OCI-LY3 (cell line): ENCODE measurements around the gene TTC39B.

Source experiments
- H2AFZ ChIP-seq: fragments of 200-600, 300-600 bp; shearing (Covaris generic); 2 replicates; pipeline ENCODE4 v1.6.0; 2014; ENCODE audit warnings: antibody characterized with exemption, low read depth, low read length
- H3K27ac ChIP-seq: fragments of 200-600, 300-600 bp; sonication (generic); 2 replicates; pipeline ENCODE4 v1.5.1; 2014; ENCODE audit warnings: mild to moderate bottlenecking, low read length, moderate library complexity, mixed read lengths
- H3K27me3 ChIP-seq: fragments of 200-600, 300-600 bp; sonication (generic); 2 replicates; pipeline ENCODE4 v1.6.1; 2014; ENCODE audit warnings: low read depth, low read length, mixed read lengths
- H3K36me3 ChIP-seq: fragments of 200-600, 300-600 bp; sonication (generic); replicated peaks from 2 replicates; pipeline ENCODE3; 2014; ENCODE audit warnings: low read depth, low read length, mixed read lengths
- H3K4me1 ChIP-seq: fragments of 300-600, 200-600 bp; sonication (generic); 2 replicates; pipeline ENCODE4 v1.6.1; 2014; ENCODE audit warnings: low read length, mixed read lengths
- H3K4me2 ChIP-seq: fragments of 200-600, 300-600 bp; sonication (generic); 2 replicates; pipeline ENCODE4 v1.6.1; 2014; ENCODE audit warnings: low read length, mixed read lengths
- H3K4me3 ChIP-seq: fragments of 300-600, 200-600 bp; sonication (generic); 2 replicates; pipeline ENCODE4 v1.5.1; 2014; ENCODE audit warnings: antibody characterized with exemption, mild to moderate bottlenecking, low read length, moderate library complexity
- H3K79me2 ChIP-seq: fragments of 300-600, 200-600 bp; shearing (Covaris generic); 2 replicates; pipeline ENCODE4 v1.6.1; 2014; ENCODE audit warnings: mild to moderate bottlenecking, low read length, mixed read lengths
- H3K9ac ChIP-seq: fragments of 300-600, 200-600 bp; shearing (Covaris generic); 2 replicates; pipeline ENCODE4 v1.6.0; 2014; ENCODE audit warnings: mild to moderate bottlenecking, low read length, moderate library complexity
- H3K9me3 ChIP-seq: fragments of 200-600, 300-600 bp; shearing (Covaris generic); 2 replicates; pipeline ENCODE4 v1.6.1; 2014; ENCODE audit warnings: low read length, mixed read lengths; ENCODE audit not compliant: insufficient read depth
- H4K20me1 ChIP-seq: fragments of 200-600, 300-600 bp; sonication (generic); 2 replicates; pipeline ENCODE4 v1.6.1; 2016; ENCODE audit warnings: low read length, mixed read lengths; ENCODE audit not compliant: insufficient read depth
- EZH2phosphoT487 ChIP-seq: fragments of 200-600 bp; shearing (Covaris generic); IDR thresholded peaks from 2 replicates; pipeline ENCODE4 v1.6.1; 2018; ENCODE audit warnings: antibody characterized with exemption, mixed run types, low read depth
- TF ChIP-seq, protein P1 (sequence below): fragments of 200-600, 300-600 bp; sonication (generic); IDR thresholded peaks from 2 replicates; pipeline ENCODE4 v1.5.1; 2014; ENCODE audit warnings: antibody characterized with exemption, low read length, low read depth

TTC39B gene

DNA sequence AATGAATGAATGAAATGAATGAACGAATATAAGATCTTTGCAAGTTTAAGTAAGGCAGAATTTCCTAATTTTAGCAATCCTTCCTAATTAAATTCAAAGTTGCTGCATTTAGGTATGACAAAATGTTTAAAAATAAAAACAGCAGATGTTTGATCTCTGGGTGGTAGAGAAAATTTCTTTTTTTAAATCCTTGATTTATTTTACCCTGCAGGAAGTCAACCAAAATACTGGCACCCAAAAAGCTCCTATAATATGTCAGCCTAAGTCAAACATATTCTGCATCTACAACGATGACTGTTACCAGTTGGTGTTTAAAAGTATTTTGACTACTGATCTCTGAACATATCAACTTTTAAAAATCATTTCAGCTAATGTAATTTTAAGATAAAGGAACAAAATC, 58.4 kb downstream of the TTC39B start:
- Histone ChIP-seq H2AFZ (no peak overlapping the region), H3K4me3 (no peak overlapping the region), H3K9me3 (no peaks in the 10 kb centered on the region), H3K79me2 (no peaks in the 10 kb centered on the region), H3K27ac (no peak overlapping the region), H3K4me1 (no peaks in the 10 kb centered on the region), H4K20me1 (no peaks in the 10 kb centered on the region), H3K36me3 (no peaks in the 10 kb centered on the region), H3K9ac (no peak overlapping the region), H3K4me2 (no peak overlapping the region), H3K27me3 (peaks cover 3% of the 10 kb centered on the region; the same call in 1 of the 2 replicates)
- TF ChIP-seq EZH2phosphoT487, result no peak

DNA sequence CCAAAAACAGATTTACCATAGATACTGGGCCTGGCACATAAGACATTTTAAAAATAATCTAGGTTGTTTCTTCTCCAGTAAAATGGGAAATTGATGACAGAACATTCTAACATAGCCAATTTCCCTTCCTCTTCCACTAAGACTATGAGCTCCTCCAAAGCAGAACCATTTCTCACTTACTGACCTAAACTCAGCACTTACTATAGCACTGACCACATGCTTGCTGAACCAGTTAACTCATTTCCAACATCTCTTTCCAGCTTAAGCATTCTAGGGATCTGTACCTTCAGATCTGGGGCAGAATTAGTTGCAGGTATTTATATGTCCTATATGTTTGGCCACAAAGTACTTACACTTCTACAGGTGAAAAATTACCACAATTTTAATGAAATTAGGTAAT, 58.9 kb downstream of the TTC39B start:
- no peaks in the 10 kb centered on the region for H4K20me1 ChIP-seq
- no peak overlapping the region for H3K9ac ChIP-seq
- peaks cover 3% of the 10 kb centered on the region; the same call in 1 of the 2 replicates for H3K27me3 ChIP-seq
- no peak overlapping the region for H2AFZ ChIP-seq
- H3K36me3 ChIP-seq, result no peaks in the 10 kb centered on the region
- TF ChIP-seq, protein P1, sequence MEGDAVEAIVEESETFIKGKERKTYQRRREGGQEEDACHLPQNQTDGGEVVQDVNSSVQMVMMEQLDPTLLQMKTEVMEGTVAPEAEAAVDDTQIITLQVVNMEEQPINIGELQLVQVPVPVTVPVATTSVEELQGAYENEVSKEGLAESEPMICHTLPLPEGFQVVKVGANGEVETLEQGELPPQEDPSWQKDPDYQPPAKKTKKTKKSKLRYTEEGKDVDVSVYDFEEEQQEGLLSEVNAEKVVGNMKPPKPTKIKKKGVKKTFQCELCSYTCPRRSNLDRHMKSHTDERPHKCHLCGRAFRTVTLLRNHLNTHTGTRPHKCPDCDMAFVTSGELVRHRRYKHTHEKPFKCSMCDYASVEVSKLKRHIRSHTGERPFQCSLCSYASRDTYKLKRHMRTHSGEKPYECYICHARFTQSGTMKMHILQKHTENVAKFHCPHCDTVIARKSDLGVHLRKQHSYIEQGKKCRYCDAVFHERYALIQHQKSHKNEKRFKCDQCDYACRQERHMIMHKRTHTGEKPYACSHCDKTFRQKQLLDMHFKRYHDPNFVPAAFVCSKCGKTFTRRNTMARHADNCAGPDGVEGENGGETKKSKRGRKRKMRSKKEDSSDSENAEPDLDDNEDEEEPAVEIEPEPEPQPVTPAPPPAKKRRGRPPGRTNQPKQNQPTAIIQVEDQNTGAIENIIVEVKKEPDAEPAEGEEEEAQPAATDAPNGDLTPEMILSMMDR, result no peak
- no peak for TF ChIP-seq EZH2phosphoT487
- H3K79me2 ChIP-seq, result no peaks in the 10 kb centered on the region
- H3K27ac ChIP-seq, result no peak overlapping the region
- no peak overlapping the region for H3K4me2 ChIP-seq
- no peaks in the 10 kb centered on the region for H3K9me3 ChIP-seq
- no peaks in the 10 kb centered on the region for H3K4me1 ChIP-seq
- no peak overlapping the region for H3K4me3 ChIP-seq

DNA sequence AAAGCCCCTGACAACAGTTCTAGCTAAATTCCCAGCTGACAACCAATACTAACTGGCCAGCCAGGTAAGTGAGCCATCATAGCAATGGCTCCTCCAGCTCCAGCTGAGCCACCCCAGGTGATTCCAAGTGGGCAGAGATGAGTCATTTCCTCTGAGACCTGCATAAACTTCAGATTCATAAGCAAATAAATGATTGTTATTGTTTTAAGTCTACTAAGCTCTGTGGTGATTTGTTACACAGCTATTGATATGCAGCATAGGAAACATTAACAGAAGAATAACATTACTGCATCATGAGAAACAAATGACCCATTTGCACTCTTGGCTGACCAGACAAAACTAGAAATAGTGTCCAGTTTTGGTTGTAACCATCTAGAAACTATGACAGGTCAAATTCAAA, 60.3 kb downstream of the TTC39B start:
- H3K9me3 ChIP-seq, result no peaks in the 10 kb centered on the region
- H3K36me3 ChIP-seq, result no peaks in the 10 kb centered on the region
- no peak for TF ChIP-seq EZH2phosphoT487
- TF ChIP-seq, protein P1, result no peak
- H3K79me2 ChIP-seq, result no peaks in the 10 kb centered on the region
- no peaks in the 10 kb centered on the region for H4K20me1 ChIP-seq
- H3K4me1 ChIP-seq, result no peaks in the 10 kb centered on the region
- H3K27ac ChIP-seq, result no peak overlapping the region
- no peak overlapping the region for H3K4me3 ChIP-seq
- peaks cover 3% of the 10 kb centered on the region; the same call in 1 of the 2 replicates for H3K27me3 ChIP-seq
- H3K4me2 ChIP-seq, result no peak overlapping the region
- no peak overlapping the region for H3K9ac ChIP-seq
- no peak overlapping the region for H2AFZ ChIP-seq

DNA sequence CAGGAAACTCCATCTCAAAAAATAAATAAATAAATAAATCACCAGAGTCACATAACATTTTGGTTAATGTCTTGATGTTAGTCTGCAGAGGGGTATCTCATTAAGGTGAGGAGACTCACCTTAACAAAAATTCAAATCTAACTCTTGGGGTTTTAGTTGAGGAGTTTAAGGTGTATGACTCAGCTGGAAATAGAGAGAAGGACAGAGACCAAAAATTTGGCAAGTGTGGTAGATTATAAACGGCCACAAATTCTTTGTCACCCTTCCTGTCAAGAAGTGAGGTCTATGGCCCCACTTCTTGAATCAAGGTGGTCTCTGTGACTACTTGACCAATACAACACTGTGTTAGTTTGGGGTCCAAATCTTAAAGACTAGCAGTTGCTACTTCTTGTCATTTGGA, 60.8 kb downstream of the TTC39B start:
- Histone ChIP-seq H3K9me3 (no peaks in the 10 kb centered on the region), H3K4me1 (no peaks in the 10 kb centered on the region), H3K36me3 (no peaks in the 10 kb centered on the region), H3K27ac (no peak overlapping the region), H3K9ac (no peak overlapping the region), H3K4me2 (no peak overlapping the region), H3K4me3 (no peak overlapping the region), H3K27me3 (peaks cover 3% of the 10 kb centered on the region; the same call in 1 of the 2 replicates), H2AFZ (no peak overlapping the region), H4K20me1 (no peaks in the 10 kb centered on the region), H3K79me2 (no peaks in the 10 kb centered on the region)
- TF ChIP-seq, protein P1, result no peak
- no peak for TF ChIP-seq EZH2phosphoT487

DNA sequence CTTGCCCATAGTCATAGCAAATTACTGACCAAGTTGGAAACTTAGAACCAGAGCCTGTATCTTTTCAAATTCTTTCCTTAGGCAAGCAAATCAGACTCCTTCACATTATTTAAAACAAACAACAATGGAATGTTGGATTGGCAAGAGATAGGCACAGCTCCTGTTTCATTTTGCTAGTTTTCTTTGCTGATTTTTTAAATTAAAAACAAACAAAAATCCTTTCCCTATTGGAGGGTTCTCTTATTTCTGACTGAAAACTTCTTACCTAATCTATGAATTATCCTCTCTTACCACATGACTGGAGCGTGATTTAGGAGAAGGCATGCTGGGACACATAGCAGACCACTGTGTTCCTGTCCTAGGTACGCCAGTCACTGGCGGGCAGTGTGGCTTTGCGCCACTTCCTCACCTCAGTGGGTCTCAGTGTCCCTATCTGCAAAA, 63.0 kb downstream of the TTC39B start:
- Histone ChIP-seq H3K4me3 (no peak overlapping the region), H3K4me2 (no peak overlapping the region), H3K27ac (no peak overlapping the region), H3K9ac (no peak overlapping the region), H3K4me1 (no peaks in the 10 kb centered on the region), H4K20me1 (no peaks in the 10 kb centered on the region), H3K27me3 (peaks cover 3% of the 10 kb centered on the region; the same call in 1 of the 2 replicates), H3K36me3 (no peaks in the 10 kb centered on the region), H3K9me3 (no peaks in the 10 kb centered on the region), H3K79me2 (no peaks in the 10 kb centered on the region), H2AFZ (no peak overlapping the region)
- TF ChIP-seq, protein P1, result no peak
- TF ChIP-seq EZH2phosphoT487, result no peak
